ENCODE results near the gene CDC42.

Gene CDC42

DNA sequence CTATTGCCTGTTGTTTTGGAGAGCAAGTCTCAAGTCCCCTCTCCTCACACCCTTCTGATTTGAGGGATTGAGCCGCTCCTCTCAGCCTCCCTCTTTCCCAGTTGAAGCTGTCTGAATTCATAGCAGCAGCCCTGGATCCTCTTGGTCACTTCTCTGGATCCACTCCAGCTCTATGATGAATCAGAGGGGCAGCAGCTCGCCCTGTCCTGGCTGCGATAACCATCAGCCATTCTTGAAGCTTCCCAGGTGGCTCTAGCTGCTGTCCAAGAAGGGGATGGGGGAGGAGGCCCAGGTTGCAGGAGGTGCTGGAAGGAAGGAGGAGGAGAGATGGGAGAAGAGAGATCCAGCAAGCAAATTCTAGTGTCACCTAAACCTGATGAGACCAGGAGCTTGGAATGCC, 59.1 kb downstream of the CDC42 start:
- no peak for DNase-seq

DNA sequence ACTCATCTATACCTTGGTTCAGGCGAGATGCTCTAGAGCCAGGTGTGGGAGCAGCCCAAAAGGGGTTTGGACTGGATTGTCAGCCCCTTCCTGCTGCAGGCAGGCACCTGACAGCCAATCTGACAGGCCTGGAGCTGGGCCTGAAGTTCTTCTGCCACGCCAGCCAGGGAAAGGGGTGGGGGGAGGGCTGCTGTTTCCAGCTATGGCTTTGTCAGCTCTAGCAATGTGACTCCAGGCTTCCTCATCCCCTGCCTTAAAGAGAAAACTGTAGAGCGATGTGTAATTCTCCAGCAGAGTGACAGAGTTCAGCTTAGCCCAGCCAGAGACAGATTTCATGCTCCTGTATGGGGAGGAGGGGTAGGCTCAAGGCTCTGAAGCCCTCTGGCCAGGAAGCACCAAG, 60.0 kb downstream of the CDC42 start:
- no peak for DNase-seq

DNA sequence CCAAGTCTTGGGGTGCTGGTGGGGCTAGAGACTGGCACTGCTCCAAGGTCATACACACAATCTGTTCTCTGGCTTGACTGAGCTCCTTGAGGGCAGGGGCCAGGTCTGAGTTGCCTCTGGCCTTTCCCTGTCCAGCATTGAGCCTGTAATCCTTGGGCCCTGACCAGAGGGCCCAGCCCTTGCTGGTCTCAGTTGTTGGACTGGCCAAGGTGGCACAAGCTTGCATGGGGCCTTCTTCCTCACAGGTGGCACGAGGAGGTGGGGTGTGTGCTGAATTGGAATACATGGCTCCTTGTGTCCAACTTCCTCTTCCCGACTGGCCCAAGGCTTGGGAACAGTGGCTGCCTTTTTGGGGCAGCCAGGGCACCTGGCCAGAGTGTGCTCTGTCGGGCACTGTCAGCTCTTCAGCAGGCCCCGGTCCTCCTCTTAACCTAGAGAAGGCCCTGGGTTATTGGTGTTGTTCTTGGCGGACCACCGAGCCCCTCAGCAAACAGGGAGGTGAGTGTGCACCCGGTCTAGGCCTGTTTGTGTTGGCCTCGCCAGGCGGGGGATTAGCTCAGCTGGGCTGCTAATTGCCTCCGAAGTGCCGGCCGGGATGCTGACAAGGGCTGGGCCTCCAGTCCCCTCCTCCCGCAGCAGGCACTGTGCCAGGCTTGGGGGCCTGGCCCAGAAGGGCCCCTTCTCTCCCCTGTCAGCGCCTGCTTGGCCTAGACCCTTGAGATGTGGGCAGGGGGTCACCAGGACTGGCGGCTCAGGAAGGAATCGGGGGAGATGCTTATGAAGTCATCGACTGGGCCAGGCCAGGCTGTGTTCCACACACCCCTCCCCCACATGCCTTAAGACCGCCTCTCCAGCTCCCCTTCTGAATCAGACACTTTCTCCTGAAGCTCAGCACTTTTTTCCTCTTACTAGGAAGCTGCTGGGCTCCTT, 61.8 kb downstream of the CDC42 start:
- no peak for DNase-seq

DNA sequence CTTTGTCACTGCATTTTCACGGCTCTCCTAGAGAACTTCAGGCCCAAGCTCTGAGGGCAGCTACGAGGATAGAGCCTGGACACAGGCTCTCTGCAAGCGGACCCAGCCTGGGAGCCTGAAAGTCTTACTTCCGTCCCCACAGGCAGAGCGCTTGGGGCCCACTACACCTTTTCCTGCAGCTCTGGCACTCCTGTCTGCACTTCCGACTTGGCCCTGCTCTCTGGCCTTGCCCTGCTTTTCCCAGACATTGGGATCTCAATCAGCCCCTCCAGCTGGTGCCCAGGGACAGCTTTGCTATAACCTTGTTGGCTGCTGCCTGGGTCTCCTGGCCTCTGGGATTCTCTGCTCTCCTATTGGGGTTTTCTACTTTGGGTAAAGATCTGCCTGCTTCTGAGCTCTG, 62.8 kb downstream of the CDC42 start:
- DNase-seq, result no peak

DNA sequence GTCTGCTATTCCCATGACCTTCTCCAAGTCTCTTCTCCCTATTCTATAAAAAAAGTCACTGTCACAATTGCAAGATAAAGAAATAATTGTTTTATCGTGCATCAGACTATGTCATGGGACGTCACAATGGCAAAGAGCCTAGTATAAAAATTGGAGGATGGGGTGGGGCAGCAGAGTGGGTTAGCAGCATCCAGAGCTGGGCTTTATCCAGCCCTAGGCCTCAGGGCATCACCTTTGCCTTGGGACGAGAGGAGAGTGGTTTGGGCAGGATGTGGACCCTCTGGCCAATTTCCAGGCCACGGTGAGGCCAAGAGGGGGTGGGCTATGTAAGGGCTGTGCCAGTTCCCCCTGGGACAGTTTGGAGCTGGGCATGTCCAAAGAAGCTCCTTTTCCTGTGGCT, 64.7 kb downstream of the CDC42 start:
- no peak for DNase-seq

DNA sequence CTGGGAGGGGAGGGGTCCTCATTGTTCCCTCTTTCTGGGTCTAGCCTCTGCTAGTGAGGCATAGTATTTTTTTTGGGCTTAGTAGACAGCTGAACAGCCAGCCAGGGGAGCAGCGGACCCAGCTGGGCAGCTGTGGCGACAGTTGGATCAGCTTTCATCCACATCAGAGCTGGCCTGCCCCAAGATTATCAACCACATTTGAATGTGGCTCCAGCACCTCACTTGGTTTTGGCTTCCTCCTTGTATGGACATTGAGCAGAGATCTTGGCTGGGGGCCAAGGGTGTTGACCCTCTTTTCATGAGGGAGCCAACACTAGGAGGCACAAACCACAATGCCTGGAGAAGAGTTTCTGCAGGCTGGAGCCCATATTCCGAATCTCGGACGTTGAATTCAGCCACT, 65.3 kb downstream of the CDC42 start:
- no peak for DNase-seq

DNA sequence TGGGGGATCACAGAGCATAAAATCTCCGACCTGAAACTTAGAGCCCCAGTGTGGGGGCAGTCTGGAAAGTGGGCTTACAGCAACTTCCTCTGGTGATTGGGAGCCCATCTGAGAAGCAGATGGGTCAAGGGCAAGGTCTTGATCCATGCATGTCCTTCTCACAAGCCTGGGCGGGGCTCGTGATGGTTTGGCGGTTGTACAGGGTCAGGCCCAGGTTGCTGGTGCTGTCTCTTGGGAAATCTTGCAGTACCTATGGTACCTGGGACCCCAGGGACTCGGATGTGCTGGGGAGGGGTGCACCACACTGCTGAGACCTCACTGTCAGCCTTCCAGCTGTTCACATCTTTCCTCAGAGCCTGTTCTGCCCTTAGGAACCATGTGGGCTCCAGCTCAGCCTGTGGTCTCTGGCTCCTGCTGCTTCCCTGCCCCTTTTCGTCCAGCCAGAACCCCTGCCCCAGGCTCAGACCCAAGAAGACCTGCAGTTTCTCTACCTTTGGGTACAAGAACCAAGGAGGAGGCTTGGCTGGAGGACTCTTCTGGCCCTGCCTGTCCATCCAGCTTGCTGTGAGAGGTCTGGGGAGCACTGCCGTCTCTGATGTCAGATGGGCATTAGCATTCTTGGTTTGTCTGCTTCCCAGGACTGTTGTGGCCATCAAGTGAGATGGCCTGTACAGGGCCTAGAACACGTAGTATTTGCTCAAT, 65.9 kb downstream of the CDC42 start:
- no peak for DNase-seq

DNA sequence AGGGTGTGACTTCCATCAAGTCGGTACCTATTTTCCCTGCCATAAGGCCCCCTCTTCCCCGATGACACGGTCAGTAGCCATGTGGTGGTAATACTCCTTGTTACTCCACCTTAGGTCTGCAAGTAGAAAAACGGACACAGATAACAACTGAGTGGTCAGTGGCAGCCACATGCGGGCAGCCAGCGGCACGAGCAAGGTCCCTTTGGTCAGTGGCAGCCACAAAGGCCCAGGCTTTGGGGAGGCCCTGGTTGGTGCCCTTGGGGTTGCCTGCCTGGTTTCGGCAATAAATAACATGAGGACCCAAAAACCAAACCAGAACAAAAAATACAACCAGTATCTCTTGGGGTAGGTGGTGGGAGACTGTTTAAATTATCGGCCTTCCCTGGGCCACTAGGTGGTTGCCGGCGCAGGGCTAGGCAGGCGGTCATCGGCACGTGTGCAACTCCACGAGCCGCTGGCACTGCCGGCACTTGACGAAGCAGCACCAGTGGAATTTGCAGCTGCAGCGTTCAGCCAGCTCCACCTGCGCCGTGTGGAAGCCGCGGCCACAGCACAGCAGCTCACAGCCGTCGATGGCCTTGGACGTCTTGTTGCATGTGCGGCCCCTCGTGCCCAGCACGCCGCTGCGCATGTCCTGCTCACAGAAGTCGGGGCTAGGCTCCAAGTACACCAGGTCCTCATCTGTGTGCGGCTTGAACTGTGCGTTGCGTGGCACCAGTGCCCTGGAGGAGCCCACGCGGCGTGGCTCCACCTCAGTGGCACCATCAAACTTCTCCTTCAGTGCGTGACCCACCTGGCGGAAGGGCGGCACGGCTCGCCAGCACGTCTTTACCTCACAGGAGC, 67.3 kb downstream of the CDC42 start:
- DNase-seq, result no peak

DNA sequence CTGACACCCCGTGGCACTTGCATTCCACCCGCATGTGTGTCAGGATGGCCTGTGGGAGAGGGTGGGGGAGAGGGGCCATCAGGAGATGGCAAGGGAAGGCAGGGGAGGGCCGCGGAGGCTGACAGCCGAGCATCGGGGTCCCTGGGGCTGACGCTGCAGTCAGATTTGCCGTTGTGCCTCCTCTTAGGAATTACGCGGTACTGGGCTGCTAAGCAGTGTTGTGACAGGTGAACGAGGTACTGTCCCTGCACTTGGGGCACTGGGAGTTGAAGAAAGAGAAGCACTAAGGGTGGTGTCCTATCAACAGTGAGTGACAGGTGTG, 67.9 kb downstream of the CDC42 start:
- DNase-seq, result no peak

DNA sequence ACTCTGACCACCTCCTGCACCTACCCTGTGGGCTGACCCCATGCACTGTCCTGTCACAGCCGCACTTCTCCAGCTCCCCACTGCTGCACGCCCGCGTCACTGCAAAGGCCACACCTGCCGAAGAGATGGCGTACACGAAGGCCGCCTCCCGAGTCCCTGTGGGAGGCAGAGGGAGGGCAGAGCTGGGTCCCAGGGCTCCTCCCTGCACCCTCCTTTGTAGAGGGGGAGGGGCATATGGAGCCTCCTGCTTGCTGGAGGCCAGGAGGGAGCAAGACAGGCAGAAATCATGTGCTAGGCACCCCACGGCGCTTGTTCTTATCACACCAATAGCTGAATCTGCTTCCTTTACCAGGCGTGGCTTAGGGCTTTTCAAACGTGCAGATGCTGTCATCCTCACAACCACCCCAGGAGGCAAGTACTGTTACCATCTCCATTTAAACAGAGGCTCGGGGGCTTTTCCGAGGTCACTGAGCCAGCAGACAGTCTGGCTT, 69.0 kb downstream of the CDC42 start:
- no peak for DNase-seq

DNA sequence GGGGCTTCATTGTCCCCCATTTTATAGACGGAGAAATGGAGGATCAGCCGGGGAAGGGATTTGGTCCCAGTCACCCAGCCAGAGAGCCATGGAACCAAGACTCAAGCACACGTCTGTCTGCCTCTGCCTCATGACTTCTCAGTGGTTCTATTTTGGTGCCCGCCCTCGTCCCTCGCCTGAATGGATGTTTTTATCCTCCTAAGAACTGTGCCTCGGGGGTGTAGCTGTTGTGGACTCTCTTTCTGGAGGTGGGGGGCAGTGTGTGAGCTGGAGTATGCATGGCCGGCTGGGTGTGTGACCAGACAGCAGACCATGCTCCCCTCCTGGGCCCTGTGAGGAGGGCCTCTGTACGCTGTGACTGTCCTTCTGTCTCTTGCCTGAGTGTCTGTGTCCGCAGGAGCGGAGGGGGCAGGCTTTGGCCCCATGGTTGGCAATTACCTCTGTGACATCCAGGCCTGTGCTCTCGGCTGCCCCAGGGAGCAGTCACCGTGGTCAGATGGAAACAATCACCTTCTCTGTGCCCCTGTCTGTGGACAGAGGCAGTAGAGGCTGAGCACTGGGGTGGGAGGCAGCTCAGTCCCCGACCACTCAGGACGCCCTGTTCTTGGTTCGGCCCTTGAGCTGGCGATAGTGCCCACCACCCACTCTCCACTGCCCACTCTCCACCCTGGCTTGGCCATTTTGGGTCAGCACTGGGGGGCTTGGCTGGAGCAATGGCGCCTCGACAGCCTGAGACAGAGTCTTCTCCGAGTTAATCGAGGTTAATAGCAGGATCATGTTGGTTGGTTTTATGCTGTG, 70.0 kb downstream of the CDC42 start:
- DNase-seq, result no peak

DNA sequence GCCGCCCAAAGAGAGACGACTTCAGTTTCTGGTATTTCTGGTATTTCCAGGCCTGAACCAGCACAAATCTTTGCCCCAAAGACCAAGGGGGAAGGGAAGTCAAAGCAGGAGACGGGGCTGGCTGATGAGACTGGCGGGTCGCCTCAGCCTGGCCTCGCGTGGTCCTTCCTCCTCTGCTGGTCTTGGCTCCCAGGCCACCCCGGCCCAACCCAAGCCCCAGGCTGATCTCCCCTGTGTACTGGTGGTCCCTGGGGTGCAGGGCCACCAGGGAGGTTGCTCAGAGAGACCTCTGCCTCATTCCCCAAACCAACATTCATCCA, 70.5 kb downstream of the CDC42 start:
- DNase-seq, result no peak

DNA sequence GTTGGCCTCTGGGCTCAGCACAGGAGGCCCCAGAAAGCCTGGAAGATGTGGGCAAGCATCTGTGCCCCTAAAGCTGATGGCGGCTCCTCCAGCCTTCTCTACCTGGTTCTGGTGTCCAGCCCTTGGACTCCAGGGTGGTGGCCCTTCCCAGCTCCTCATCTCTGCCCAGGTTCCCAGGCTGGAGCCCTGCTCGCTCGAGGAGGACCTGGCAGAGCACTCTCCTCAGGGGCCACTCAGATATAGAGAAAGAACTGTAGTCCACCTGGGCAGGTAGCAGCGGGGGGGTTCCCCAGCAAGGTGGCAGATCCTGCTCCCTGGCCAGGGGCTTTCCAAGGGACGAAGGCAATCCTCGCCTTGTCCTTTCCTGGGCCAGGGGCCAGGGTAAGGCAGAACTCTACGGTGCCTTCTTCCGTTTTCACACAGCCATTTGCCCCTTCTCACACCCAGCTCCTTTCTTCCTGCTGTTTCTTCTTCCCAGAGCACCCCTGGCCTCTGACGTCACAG, 71.4 kb downstream of the CDC42 start:
- DNase-seq, result no peak

DNA sequence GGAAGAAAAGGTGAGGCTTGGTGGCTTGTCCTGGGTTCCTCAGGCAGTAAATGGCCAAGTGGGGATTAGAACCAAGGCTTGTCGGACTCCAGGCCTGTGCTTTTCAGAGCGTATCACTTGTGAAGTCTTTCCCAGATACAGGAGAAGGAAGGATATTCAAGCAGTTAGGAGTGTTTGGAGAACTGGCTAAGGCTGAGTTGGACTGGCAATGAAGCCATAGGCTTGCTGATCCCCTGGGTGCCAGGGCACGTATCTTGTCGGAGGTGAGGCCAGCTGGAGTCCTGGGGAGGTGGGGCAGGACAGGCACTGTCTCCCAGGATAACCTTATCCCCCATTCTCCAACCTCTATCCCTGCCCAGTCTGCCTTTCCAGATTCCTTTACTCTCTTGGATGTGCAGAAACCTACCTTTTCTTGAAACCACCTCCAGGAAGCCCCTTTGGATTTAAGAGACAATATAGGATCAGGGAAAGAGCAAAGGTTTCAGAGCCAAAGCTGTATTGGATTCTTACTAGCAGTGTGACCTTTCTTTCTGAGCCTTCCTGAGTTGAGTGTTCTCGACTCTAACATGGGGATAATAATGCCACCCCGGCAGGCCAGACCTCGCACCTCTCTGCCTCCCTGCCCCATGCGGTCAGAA, 72.2 kb downstream of the CDC42 start:
- no peak for DNase-seq

DNA sequence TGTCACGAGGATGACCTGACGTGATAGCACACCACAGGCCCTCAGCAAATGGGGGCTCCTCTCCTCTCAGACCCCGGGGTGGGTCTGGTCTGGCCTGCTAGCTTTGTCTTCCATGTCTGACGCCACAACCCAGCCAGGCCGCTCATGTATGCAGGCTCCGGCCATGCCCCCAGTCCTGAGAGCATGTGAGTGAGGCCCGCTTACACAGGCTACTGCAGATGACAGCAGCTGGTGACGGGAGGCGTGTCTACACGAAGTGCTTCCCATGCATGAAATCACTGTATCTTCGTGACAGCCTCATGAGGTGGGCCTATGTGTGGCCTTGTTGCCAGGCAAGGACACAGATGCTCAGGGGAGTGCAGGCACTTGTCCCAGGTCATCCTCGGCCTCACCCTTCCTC, 74.0 kb downstream of the CDC42 start:
- no peak for DNase-seq

DNA sequence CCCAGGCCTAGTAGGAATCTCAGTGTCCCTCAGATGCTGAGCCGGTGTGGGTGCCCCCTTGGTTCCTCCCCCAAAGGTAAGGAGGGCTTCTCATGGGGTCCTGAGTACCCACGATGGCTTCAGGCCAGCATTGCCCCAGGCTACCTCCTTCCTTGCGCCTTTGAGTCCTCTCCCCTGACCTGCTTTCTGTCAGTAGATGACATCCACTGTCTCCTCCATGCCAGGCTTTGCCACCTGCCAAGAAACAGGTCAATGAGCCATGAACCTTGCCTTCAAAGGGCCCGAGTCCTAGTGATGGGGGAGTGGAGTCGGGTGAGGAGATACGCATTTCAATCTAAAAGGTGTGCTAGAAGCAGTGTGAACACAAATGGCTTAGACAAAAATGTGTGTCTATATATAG, 74.7 kb downstream of the CDC42 start:
- no peak for DNase-seq

DNA sequence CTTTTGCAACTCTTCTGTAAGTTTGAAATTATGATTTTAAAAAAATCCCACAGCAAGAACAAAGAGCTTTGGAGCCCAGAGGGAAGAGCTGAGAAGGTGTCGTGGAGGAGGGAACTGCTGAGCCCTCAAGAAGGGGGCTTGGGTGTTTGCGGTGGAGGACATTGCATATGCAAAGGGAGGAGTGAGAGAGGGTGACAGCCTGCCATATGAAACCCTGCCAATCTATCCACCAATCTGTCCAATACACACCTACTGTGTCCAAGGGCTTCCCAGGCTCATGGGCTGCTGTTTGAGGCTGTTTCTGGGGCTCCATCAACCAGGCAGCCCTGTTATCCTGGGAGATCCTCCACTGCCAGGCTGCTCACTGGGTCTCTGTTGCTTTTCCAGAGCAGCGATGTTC, 75.2 kb downstream of the CDC42 start:
- no peak for DNase-seq

DNA sequence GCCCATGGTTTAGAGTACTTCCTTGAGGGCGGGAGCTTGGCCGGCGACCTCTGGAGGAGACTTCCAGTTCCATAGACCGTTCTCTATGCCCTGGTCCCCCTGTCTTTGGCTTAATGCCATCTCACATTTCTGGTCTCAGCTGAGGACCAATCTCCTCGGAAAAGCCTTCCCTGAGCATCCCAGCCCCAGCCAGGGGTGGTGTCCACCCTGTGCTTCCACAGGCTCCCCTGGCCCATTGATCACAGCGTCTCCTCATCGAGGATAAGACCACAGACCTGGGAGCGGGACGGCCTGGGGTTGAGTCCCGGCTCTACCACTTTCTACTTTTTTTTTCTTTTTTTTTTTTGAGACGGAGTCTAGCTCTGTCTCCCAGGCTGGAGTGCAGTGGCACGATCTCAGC, 75.9 kb downstream of the CDC42 start:
- DNase-seq, result no peak

DNA sequence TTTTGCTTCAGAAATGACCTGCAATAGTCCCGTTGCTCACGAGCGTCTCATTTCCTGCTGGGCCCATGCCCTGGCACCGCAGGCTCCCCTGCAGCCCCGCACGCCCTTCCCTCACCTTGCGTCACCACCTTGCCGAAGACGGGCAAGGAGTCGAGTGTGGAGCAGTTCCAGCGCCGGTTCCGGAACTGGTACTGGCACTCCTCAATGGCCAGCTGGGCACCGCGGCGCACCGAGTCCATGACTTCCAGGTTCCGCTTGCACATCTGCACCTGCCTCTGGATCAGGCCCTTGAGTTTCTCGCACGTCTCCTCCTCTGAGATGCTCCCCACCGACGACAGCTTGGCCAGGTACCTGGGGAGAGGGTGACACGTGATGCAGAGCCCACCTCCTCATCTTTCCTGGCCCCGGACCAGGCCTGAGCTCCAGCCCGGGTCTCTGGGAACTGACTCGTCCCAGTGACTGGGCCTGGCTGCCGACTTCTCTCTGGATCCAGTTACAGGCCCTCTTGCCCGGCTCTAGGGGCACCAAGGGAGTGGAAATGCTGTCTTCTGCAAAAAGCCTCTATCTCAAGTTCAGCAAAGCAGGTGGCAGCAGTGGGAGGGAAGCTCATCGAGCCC, 77.1 kb downstream of the CDC42 start:
- DNase-seq, result no peak

DNA sequence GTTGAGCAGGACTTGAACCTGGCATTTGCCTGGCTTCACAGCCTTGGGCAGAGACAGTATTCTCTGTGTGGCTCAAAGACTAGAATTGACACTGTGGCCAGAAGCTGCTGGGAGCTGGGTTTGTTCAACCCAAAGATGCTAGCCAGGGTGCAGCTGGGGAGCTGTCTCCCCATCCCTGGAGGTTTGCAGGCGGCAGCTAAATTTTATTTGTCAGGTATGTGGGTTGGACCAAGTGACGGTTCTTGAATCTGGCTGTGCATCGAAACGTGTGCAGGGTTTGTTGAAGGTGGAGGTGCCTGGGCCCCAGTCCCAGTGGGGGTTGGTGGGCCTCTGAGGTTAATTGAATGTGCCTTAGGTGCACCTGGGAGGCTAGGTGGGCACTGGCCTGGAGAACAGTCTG, 78.6 kb downstream of the CDC42 start:
- no peak for DNase-seq

DNA sequence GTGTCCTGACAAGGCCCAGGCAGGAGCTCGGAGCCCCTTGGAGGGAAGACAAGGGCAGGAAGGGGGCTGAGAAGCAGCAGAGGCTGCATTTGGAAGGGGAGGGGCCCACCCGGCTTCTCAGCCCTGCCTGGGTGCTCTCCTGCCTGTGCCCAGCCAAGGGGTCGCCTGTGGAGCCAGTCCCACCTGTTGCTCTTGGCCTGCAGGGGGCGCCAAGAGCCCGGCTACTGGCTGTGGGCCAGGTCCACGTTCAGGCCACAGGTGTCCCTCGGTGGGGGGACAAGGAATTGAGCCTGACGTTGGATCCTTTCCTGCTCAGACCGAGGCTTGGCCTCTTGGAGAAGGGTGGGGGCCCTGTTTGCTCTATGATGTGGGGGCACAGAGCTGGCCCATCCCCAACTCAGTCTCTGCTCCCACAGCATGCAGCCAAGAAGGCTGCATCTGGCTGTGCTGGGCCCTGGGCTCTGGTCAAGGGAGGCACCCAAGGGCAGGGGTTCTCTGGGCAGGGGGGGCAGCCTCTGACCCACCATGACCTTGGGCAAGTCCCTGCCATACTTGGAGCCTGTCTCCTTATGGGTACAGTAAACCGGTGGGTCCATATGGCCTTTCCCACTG, 79.5 kb downstream of the CDC42 start:
- peak; percentile 38 for DNase-seq

All from NCI-H1105 (cell line).